Hepatocyte (in vitro differentiated cells): ENCODE measurements around the gene MAPK8IP2. TPM values are rescaled to one million over a fixed set of nuclear protein-coding genes. Genes with fewer than 3 reads are reported as not detected.
A peak's percentile ranks its signal among the peaks of the same experiment; 100 is the strongest.
"Not testable (repeated sequence)": the region's sequence is repeated elsewhere in the genome, so short reads cannot be mapped to it uniquely, and the experiment has no call there.

Experiments used
- DNase-seq: peaks from one replicate; pipeline ENCODE4 v3.0.0-alpha.2; 2016; ENCODE audit warnings: low spot score
- H2AFZ ChIP-seq: fragments of 200-600 bp; sonication (generic); 2 replicates; pipeline ENCODE4 v1.6.0; 2016; ENCODE audit warnings: antibody characterized with exemption, mild to moderate bottlenecking
- H3K27ac ChIP-seq: fragments of 200-600 bp; sonication (generic); 2 replicates; pipeline ENCODE4 v1.5.1; 2016; ENCODE audit warnings: mild to moderate bottlenecking
- H3K27me3 ChIP-seq: fragments of 200-600 bp; sonication (generic); 2 replicates; pipeline ENCODE4 v1.6.1; 2016
- H3K36me3 ChIP-seq: fragments of 200-600 bp; sonication (generic); replicated peaks from 2 replicates; pipeline ENCODE4 v1.5.1; 2016; ENCODE audit warnings: low read depth; ENCODE audit not compliant: insufficient read depth
- H3K4me1 ChIP-seq: fragments of 200-600 bp; sonication (generic); 2 replicates; pipeline ENCODE4 v1.5.1; 2016; ENCODE audit warnings: mild to moderate bottlenecking, moderate library complexity; ENCODE audit not compliant: insufficient read depth
- H3K4me2 ChIP-seq: fragments of 200-600 bp; sonication (generic); 2 replicates; pipeline ENCODE4 v1.6.0; 2016
- H3K4me3 ChIP-seq: fragments of 200-600 bp; sonication (generic); 2 replicates; pipeline ENCODE4 v1.5.1; 2016; ENCODE audit warnings: mild to moderate bottlenecking
- H3K79me2 ChIP-seq: fragments of 200-600 bp; sonication (generic); 2 replicates; pipeline ENCODE4 v1.6.0; 2017; ENCODE audit warnings: mild to moderate bottlenecking
- H3K9me2 ChIP-seq: fragments of 200-600 bp; sonication (generic); replicated peaks from 2 replicates; pipeline ENCODE4 v1.6.0; 2017; ENCODE audit warnings: mild to moderate bottlenecking; ENCODE audit not compliant: insufficient read depth
- H3K9me3 ChIP-seq: fragments of 200-600 bp; sonication (generic); 2 replicates; pipeline ENCODE4 v1.5.1; 2016; ENCODE audit warnings: low read depth, mild to moderate bottlenecking
- H4K20me1 ChIP-seq: fragments of 200-600 bp; sonication (generic); 2 replicates; pipeline ENCODE4 v1.6.0; 2016; ENCODE audit warnings: mild to moderate bottlenecking; ENCODE audit not compliant: insufficient read depth, poor library complexity, severe bottlenecking
- EZH2 ChIP-seq: fragments of 200-600 bp; sonication (generic); IDR thresholded peaks from 2 replicates; pipeline ENCODE4 v1.6.1; 2016; ENCODE audit warnings: antibody characterized with exemption, mild to moderate bottlenecking, borderline replicate concordance
- EZH2phosphoT487 ChIP-seq: fragments of 200-600 bp; sonication (generic); IDR thresholded peaks from one replicate; pipeline ENCODE4 v1.6.1; 2018; ENCODE audit warnings: antibody characterized with exemption, mild to moderate bottlenecking, low read depth, moderate library complexity; ENCODE audit not compliant: unreplicated experiment, severe bottlenecking
- WGBS: methylation state at CpG from one replicate; pipeline ENCODE4 v1.1.6; 2016; ENCODE audit warnings: low lambda C conversion rate; ENCODE audit errors: missing lambda C conversion rate; 5-methylcytosine and 5-hydroxymethylcytosine counted together
- polyA plus RNA-seq: library from polyadenylated mRNA; unstranded; fragments of >200 nt; fragmentation: Nextera tagmentation; extraction: Ambion mirVana; gene quantifications from 2 replicates; pipeline ENCODE4 v1.2.1, GENCODE V29; 2016
- total RNA-seq: library from RNA; depleted of rRNA; stranded (reverse); fragments of >200 nt; gene quantifications from 2 replicates; pipeline ENCODE4 v1.2.3, GENCODE V29; 2014
- TF ChIP-seq, protein P1 (sequence below): fragments of 200-600 bp; sonication (generic); IDR thresholded peaks from 2 replicates; pipeline ENCODE4 v1.5.1; 2016; ENCODE audit warnings: antibody characterized with exemption, mild to moderate bottlenecking; ENCODE audit not compliant: poor library complexity

Gene MAPK8IP2
- total and polyA plus RNA-seq, 2 experiments from 2014 or later = 1.6 to 4.0 TPM

DNA sequence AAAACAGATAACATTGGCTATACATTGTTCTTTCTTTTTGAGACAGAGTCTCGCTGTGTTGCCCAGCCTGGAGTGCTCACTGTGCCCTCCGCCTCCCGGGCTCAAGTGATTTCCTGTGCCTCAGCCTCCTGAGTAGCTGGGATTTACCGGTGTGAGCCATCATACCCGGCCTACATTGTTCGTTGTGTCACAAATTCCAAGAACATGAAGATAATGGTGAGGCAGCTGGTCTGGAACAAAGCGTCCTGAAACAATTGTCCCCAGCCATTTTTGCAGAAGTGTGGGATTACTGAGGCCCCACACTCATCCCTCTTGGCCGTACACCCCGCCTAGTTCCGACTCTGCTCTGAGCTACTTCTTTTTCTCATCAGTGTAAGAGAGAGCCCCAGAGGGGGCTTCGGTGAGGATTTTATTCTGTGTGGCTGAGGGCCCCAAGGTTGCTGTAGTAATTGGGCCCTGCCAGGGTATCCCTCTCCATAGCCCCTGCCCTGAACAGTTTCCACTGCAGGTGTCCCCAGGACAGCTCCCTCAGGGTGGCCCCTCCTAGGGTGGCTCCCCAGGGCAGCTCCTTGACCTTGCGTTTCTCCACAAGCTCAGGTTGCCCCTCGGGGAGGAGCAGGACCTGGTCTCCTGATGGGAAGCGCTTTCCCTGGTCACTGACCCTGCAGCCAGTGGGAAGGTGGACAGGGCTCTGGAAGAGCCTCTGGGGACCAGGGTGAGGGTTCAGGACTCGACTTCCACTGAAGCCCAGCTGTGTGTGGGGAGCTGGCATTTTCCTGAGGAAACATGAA lies 40.5 kb downstream of the MAPK8IP2 start:
- Histone ChIP-seq H3K4me3 (no peak overlapping the region), H3K4me2 (peak overlapping the region; percentile 44), H3K27ac (no peak overlapping the region), H4K20me1 (no peaks in the 10 kb centered on the region), H3K36me3 (no peaks in the 10 kb centered on the region), H2AFZ (no peak overlapping the region), H3K79me2 (no peaks in the 10 kb centered on the region), H3K9me2 (no peaks in the 10 kb centered on the region), H3K9me3 (no peaks in the 10 kb centered on the region), H3K4me1 (peaks cover 13% of the 10 kb centered on the region), H3K27me3 (peaks cover 25% of the 10 kb centered on the region)
- no peak for DNase-seq
- no peak for TF ChIP-seq EZH2phosphoT487
- TF ChIP-seq EZH2 = no peak
- TF ChIP-seq, protein P1, sequence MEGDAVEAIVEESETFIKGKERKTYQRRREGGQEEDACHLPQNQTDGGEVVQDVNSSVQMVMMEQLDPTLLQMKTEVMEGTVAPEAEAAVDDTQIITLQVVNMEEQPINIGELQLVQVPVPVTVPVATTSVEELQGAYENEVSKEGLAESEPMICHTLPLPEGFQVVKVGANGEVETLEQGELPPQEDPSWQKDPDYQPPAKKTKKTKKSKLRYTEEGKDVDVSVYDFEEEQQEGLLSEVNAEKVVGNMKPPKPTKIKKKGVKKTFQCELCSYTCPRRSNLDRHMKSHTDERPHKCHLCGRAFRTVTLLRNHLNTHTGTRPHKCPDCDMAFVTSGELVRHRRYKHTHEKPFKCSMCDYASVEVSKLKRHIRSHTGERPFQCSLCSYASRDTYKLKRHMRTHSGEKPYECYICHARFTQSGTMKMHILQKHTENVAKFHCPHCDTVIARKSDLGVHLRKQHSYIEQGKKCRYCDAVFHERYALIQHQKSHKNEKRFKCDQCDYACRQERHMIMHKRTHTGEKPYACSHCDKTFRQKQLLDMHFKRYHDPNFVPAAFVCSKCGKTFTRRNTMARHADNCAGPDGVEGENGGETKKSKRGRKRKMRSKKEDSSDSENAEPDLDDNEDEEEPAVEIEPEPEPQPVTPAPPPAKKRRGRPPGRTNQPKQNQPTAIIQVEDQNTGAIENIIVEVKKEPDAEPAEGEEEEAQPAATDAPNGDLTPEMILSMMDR = no peak
- 75% methylated on average over 15 of the region's 15 CpGs for WGBS

DNA sequence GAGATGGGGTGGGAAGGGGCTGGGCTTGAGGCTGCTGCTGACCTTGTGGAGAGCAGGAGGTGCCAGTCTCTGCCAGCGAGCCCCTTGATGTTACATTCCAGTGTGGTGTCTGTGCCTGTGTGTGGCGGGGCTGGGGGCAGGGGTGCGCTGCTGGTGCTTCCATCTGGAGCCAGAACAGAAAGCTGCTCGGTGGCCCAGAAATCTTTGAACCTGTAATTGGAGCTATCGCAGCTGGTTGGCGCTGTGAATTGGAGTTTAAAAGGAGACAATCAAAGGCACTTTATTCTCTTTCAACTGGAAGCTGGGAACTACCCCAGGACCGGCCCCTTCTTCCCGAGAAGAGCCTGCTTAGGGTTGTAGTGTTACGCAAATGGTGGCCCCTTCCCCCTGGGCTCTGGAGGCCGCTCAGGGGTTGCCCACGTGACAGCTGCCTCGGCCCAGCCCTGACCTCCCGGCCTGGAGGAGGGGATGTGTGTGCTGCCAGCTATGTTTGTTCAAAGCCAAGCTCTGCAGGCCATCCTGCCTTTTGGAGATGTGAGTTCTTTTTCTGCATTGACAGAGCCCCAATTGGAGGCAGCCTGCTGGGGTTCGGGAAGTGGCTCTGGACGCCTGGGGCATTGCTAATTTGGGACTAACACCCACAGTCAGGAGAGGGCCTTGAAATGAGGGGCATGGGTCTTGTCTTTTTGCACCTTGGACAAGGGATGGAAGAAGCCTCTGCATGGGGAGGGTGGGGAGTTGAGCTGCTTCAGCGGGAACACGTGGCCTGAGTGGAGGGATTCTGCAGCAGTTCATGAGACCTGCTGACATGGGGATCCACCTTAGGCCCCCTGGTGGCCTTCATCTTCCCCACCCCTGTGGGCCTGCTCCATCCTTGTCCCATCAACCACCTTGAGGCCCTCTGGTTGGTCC lies 41.4 kb downstream of the MAPK8IP2 start:
- peaks cover 13% of the 10 kb centered on the region for H3K4me1 ChIP-seq
- H3K79me2 ChIP-seq = no peaks in the 10 kb centered on the region
- WGBS = 26% methylated on average over 17 of the region's 17 CpGs
- H3K9me2 ChIP-seq = no peaks in the 10 kb centered on the region
- H2AFZ ChIP-seq = no peak overlapping the region
- no peaks in the 10 kb centered on the region for H4K20me1 ChIP-seq
- peak; percentile 71 for DNase-seq
- no peak overlapping the region for H3K4me3 ChIP-seq
- TF ChIP-seq EZH2phosphoT487 (no peak), EZH2 (no peak)
- TF ChIP-seq, protein P1 = peak; percentile 54
- no peak overlapping the region for H3K27ac ChIP-seq
- H3K36me3 ChIP-seq = no peaks in the 10 kb centered on the region
- peaks cover 25% of the 10 kb centered on the region for H3K27me3 ChIP-seq
- H3K4me2 ChIP-seq = peak overlapping the region; percentile 44
- no peaks in the 10 kb centered on the region for H3K9me3 ChIP-seq

DNA sequence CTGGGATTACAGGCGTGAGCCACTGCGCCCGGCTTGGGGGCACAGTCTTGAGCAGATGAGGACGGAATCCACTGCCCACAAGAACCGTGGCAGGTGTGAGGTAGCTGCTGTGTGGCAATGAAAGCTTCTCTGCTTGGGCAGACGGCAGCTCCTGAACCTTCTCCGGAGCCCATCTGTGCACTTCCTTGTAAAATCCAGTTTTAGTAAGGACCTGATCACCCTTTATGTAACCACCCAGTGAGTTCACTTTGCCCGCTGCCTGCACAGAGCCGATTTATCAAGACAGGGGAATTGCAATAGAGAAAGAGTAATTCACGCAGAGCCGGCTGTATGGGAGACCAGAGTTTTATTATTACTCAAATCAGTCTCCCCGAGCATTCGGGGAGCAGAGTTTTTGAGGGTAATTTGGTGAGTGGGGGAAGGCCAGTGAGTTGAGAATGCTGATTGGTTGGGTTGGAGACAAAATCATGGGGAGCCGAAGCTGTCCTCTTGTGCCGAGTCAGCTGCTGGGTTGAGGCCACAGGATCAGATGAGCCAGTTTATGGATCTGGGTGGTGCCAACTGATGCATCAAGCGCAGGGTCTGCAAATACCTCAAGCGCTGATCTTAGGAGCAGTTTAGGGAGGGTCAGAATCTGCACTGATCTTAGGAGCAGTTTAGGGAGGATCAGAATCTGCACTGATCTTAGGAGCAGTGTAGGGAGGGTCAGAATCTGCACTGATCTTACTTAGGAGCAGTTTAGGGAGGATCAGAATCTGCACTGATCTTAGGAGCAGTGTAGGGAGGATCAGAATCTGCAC lies 42.6 kb downstream of the MAPK8IP2 start:
- H2AFZ ChIP-seq, H3K9me2 ChIP-seq, H3K4me2 ChIP-seq, H4K20me1 ChIP-seq, H3K4me3 ChIP-seq, DNase-seq, H3K27ac ChIP-seq, H3K9me3 ChIP-seq, H3K36me3 ChIP-seq, H3K79me2 ChIP-seq: not testable (repeated sequence)
- WGBS = 92% methylated on average over 17 of the region's 17 CpGs
- Histone ChIP-seq H3K4me1 (peaks cover 13% of the 10 kb centered on the region), H3K27me3 (peaks cover 25% of the 10 kb centered on the region)

DNA sequence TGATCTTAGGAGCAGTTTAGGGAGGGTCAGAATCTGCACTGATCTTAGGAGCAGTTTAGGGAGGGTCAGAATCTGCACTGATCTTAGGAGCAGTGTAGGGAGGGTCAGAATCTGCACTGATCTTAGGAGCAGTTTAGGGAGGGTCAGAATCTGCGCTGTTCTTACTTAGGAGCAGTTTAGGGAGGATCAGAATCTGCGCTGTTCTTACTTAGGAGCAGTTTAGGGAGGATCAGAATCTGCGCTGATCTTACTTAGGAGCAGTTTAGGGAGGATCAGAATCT lies 43.2 kb downstream of the MAPK8IP2 start:
- H3K9me2 ChIP-seq, H2AFZ ChIP-seq, H3K4me2 ChIP-seq, H3K9me3 ChIP-seq, H3K4me3 ChIP-seq, H3K79me2 ChIP-seq, DNase-seq, H3K36me3 ChIP-seq, H3K27ac ChIP-seq, H4K20me1 ChIP-seq: not testable (repeated sequence)
- 73% methylated on average over 3 of the region's 3 CpGs for WGBS
- peaks cover 13% of the 10 kb centered on the region for H3K4me1 ChIP-seq
- peaks cover 25% of the 10 kb centered on the region for H3K27me3 ChIP-seq
